ENCODE measurements around the gene PRKRA.
"Not testable (repeated sequence)": the region's sequence is repeated elsewhere in the genome, so short reads cannot be mapped to it uniquely, and the experiment has no call there.

Gene PRKRA

GRCh38 chr2:178457390-178457886, 6.5 kb upstream of the PRKRA start:
- DNase-seq (ENCODE audit: low spot score), result no peak

- DNase-seq (ENCODE audit: low spot score), result no peak
Observed at GRCh38 chr2:178455947-178456346, 5.0 kb upstream of the PRKRA start.

- no peak for DNase-seq (ENCODE audit: low spot score)
Observed at GRCh38 chr2:178452870-178453269, 1.9 kb upstream of the PRKRA start.

GRCh38 chr2:178452334-178452733, 1.4 kb upstream of the PRKRA start:
- no peak for DNase-seq (ENCODE audit: low spot score)

GRCh38 chr2:178450524-178450773, 526 bp downstream of the PRKRA start:
- DNase-seq (ENCODE audit: low spot score), result no peak

GRCh38 chr2:178449700-178450523, 1.1 kb downstream of the PRKRA start:
- DNase-seq (ENCODE audit: low spot score), result no peak

- no peak for DNase-seq (ENCODE audit: low spot score)
Observed at GRCh38 chr2:178448968-178449661, 1.9 kb downstream of the PRKRA start.

GRCh38 chr2:178441426-178441825, 9.5 kb downstream of the PRKRA start:
- DNase-seq (ENCODE audit: low spot score), result no peak

GRCh38 chr2:178436662-178437061, 14.3 kb downstream of the PRKRA start:
- no peak for DNase-seq (ENCODE audit: low spot score)

- DNase-seq (ENCODE audit: low spot score), result no peak
Observed at GRCh38 chr2:178429336-178429735, 21.6 kb downstream of the PRKRA start.

GRCh38 chr2:178428396-178428806, 22.6 kb downstream of the PRKRA start:
- no peak for DNase-seq (ENCODE audit: low spot score)

GRCh38 chr2:178427458-178427857, 23.5 kb downstream of the PRKRA start:
- DNase-seq (ENCODE audit: low spot score), result no peak

GRCh38 chr2:178426388-178426787, 24.6 kb downstream of the PRKRA start:
- DNase-seq (ENCODE audit: low spot score), result no peak

GRCh38 chr2:178425255-178425827, 25.6 kb downstream of the PRKRA start:
- no peak for DNase-seq (ENCODE audit: low spot score)

- not testable (repeated sequence) for DNase-seq (ENCODE audit: low spot score)
Observed at GRCh38 chr2:178423746-178424145, 27.2 kb downstream of the PRKRA start.

- no peak for DNase-seq (ENCODE audit: low spot score)
Observed at GRCh38 chr2:178422097-178422496, 28.9 kb downstream of the PRKRA start.

- no peak for DNase-seq (ENCODE audit: low spot score)
Observed at GRCh38 chr2:178420463-178420999, 30.4 kb downstream of the PRKRA start.

GRCh38 chr2:178419123-178419522, 31.9 kb downstream of the PRKRA start:
- DNase-seq (ENCODE audit: low spot score), result no peak

GRCh38 chr2:178418426-178418825, 32.5 kb downstream of the PRKRA start:
- DNase-seq (ENCODE audit: low spot score), result no peak

GRCh38 chr2:178417916-178418315, 33.1 kb downstream of the PRKRA start:
- no peak for DNase-seq (ENCODE audit: low spot score)

GRCh38 chr2:178415979-178416378, 35.0 kb downstream of the PRKRA start:
- DNase-seq (ENCODE audit: low spot score), result no peak

GRCh38 chr2:178414266-178415247, 36.4 kb downstream of the PRKRA start:
- DNase-seq (ENCODE audit: low spot score), result peak; percentile 88

Data from left forelimb (tissue), 1 donor.